Stimulated activated CD8-positive, alpha-beta memory T cell treated with anti-CD3 and anti-CD28 coated beads, Interleukin-15, amount 100 ng/mL, for 4 hours (primary cell): Measurements from ENCODE around the gene OPCML.

ENCODE experiments used
- DNase-seq, 2 donors: peaks; one replicate each; pipeline ENCODE4 v3.0.0-alpha.2; 2020; ENCODE audit warnings: low read depth in 2 of 2

The OPCML gene

DNA sequence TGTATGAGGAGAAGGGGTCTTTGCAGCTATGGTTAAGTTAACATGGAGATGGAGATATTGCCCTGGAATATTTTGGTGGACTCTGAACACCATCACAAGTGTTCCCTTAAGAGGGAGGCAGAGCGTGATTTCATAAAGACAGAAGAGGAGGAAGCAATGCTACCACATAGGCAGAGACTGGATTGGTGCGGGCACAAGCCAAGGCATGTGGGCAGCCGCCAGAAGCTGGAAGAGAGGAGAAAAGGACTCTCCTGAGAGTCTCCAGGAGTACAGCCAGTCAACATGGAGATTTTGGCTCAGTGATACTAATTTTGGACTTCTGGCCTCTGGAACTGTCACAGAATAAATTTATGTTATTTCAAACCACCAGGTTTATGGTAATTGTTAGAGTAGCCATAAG is 231.6 kb downstream of the OPCML start:
- no peak for DNase-seq

- no peak for DNase-seq
Observed at GRCh38 chr11:133291780-133292179, 240.5 kb downstream of the OPCML start.

DNA sequence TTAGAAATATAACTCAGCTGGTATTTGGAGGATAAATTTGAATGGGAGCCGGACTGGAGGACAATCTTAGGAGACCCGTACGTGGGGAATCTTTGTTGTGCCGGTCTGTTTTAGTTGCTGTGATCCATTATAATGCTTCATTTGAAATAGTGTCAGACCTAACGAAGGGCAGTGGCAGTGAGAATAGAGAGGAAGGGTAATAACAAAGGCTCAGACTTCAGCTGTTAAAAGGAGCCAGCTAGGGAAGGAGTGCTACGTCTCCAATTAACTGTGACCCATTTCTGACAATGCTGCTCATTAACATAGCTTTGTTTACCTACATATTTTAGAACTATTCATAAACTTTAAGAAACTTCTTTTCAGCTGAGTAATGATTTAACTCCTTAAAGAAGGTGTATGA is 246.9 kb downstream of the OPCML start:
- DNase-seq: no peak

GRCh38 chr11:133284156-133284555 is 248.1 kb downstream of the OPCML start:
- DNase-seq: no peak

GRCh38 chr11:133277886-133278285 is 254.4 kb downstream of the OPCML start:
- no peak for DNase-seq

DNA sequence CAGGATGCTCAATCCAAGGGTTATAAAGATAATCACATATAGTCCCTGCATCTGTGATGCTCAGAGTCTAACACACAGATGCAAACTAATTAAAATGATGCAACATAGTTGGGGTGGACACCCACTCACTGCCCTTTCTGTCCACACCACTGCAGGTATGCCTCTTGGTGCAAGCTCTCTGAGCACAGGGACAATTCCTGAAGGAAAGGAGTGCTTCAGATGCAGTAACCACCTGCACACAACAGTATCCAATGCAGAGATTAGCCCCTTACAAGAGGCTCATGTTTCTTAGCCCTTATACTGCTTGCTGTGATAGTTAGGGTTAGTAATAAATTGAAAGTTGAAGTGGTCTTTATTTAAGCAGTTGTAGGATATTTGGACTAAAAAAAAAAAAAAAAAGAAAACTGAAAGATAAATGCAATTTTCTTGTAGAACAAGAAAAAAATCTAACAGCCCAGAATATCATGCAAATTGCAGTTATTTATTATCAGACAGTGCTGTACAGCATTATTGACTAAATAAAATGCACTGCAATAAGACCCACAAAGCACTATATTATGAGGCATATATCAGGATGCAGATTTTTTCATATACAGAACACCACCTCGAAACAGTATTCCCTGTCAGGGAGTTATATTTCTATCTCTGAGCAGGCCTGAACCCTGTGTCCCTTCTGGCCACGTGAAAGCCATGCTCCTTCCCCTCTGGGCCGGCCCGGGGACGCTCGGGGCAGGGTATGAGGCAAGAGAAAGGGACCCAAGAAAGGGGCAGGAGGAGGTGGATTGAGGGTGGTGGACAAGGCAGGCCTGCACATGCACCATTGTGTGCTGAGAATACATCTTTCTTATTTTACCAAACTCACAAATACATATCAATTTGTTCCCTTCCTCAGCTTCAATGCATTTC is 260.2 kb downstream of the OPCML start:
- DNase-seq: no peak

DNA sequence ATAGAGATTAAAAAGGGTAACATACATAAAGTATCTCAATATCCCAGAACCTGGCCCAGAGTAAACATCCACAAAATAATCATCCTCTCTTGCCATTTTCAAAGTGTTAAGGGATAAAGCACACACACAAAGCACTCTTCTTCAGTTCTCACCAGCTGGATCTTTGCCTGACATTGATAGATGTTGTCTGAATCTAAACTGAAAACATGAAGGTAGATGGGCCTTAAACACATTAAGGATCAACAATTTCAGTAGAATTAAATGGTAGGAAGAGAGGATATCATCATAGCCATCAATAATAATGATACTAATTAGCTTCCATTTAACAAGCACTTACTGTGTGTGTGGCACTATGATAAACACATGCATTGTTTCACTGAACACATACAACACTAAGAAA is 261.1 kb downstream of the OPCML start:
- no peak for DNase-seq

GRCh38 chr11:133269267-133269666 is 263.0 kb downstream of the OPCML start:
- no peak for DNase-seq

- DNase-seq: no peak
Observed at GRCh38 chr11:133266986-133267385, 265.3 kb downstream of the OPCML start.

GRCh38 chr11:133265530-133266035 is 266.7 kb downstream of the OPCML start:
- DNase-seq: no peak

GRCh38 chr11:133263332-133263731 is 269.0 kb downstream of the OPCML start:
- DNase-seq: no peak

DNA sequence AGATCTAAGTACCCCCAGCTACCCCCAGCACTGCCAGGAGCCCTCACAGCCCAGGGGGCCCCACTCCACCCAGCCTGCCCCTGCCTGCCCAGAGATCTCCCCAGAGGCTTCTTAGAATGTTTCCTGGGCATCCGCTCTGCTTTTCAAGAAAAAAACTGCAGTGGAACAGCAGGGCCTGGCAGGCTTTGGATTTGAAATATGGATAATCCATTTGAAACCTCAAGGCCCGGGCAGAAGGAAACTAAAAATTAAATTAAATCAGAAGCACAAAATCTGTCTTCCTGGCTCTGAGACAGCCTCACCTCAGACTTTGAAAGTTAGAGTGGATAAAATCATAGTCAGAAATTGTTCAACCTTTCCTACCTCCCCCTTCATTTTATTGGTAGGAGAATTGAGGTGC is 273.6 kb downstream of the OPCML start:
- no peak for DNase-seq

GRCh38 chr11:133254601-133255000 is 277.7 kb downstream of the OPCML start:
- no peak for DNase-seq

GRCh38 chr11:133253570-133253969 is 278.7 kb downstream of the OPCML start:
- DNase-seq: no peak

- DNase-seq: no peak
Observed at GRCh38 chr11:133251841-133252240, 280.5 kb downstream of the OPCML start.

- no peak for DNase-seq
Observed at GRCh38 chr11:133249530-133249929, 282.8 kb downstream of the OPCML start.

DNA sequence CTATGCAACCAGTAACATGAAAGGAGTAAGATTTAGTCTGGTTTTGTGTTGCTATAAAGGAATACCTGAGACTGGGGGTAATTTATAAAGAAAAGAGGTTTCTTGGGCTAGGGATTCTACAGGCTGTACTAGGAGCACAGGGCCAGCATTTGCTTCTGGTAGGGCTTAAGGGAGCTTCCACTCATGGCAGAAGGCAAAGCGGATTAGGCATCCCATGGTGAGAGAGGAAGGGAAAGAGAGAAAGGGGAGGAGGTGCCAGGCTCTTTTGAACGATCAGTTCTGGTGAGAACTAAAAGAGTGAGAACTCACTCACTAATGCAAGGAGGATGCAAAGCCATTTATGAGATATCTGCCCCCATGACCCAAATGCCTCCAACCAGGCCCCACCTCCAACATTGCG is 283.2 kb downstream of the OPCML start:
- no peak for DNase-seq

- no peak for DNase-seq
Observed at GRCh38 chr11:133243832-133244231, 288.5 kb downstream of the OPCML start.

DNA sequence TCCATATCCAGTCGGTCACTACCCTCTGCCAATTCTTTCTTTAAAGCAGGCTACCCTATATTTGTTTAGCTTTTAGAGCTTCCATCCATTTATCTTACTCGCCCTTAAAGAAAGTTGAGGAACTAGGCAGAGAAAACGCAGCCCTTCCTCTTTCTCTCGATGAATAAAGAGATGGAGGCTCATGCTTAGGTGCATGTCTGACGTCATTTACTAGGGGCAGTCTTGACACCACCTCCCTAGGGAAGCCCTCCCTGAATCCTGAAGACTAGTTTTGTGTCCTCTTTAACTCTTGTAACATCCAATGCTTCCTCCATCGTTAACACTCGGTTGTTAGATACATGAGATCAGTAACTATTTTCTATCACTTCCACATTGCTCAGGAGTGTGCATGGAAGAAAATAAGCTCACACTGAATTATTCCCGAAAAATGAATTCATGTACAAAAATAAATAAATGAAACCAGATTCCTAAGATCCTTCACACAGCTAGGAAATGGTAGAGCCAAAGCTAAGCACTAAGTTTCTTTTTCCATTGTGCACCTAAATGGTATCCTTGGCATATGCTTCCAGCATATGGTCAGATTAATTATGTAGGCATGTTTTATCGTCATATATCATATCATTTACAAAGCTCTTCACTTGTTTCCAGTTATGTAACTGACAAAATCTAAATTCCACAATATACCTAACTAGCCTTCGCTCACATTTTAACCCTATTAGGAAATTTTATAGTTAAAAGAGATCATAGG is 291.2 kb downstream of the OPCML start:
- DNase-seq: no peak

GRCh38 chr11:133239575-133239974 is 292.7 kb downstream of the OPCML start:
- DNase-seq: no peak

GRCh38 chr11:133238495-133238894 is 293.8 kb downstream of the OPCML start:
- DNase-seq: no peak

DNA sequence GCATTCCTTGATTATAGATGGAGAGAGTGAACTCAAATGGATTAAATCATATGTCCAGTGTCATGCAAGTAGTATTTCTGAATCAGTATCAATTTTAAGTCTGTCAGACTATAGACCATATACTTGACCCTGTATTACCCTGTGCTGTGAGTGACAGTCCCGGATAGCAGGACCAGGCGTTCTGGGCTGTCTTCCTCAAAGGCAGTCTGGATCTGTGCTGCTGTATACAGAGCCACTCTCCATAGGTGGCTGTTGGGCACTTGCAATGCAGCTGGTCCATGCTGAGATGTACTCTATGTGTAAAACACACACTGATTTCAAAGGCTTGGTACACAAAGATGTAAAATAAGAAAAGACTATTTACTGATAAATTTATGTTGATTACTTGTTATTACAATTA is 294.3 kb downstream of the OPCML start:
- DNase-seq: no peak

- DNase-seq: no peak
Observed at GRCh38 chr11:133235381-133235780, 296.9 kb downstream of the OPCML start.
